Measurements from ENCODE around the gene HDLBP. TPM values are rescaled to one million over a fixed set of nuclear protein-coding genes. Genes with fewer than 3 reads are reported as not detected.
"Not testable (repeated sequence)": the region's sequence is repeated elsewhere in the genome, so short reads cannot be mapped to it uniquely, and the experiment has no call there.

Gene HDLBP
- polyA plus RNA-seq, 4 donors = 311 to 400 (median 321) TPM

DNA sequence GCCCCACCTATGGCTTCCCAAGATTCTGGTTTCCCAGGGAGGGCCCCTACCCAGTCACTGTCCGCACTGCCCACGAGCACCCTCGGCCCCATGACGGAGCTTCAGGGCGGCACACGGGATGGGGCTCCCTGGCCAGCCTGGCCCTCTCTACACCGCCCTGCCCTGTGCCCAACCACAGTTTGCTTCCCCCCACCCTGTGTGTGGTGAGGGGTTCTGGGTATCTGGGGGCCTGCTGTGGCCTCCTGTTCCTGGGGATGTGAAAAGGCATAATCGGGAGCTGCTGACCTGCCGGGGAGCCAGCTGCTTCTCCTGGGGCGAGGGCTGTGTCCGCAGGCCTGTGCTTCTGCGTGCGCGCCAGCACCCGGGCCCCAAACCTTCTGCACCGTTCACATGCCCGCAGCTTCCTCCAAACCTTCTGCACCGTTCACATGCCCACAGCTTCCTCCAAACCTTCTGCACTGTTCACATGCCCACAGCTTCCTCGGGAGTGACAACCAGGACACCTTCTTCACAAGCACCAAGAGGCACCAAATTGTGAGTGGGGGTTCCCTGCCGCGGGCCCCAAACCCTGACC lies 114.6 kb downstream of the HDLBP start:
- no peak for DNase-seq (ENCODE audit: low read depth in 4 of 4, low spot score in 3 of 4)

DNA sequence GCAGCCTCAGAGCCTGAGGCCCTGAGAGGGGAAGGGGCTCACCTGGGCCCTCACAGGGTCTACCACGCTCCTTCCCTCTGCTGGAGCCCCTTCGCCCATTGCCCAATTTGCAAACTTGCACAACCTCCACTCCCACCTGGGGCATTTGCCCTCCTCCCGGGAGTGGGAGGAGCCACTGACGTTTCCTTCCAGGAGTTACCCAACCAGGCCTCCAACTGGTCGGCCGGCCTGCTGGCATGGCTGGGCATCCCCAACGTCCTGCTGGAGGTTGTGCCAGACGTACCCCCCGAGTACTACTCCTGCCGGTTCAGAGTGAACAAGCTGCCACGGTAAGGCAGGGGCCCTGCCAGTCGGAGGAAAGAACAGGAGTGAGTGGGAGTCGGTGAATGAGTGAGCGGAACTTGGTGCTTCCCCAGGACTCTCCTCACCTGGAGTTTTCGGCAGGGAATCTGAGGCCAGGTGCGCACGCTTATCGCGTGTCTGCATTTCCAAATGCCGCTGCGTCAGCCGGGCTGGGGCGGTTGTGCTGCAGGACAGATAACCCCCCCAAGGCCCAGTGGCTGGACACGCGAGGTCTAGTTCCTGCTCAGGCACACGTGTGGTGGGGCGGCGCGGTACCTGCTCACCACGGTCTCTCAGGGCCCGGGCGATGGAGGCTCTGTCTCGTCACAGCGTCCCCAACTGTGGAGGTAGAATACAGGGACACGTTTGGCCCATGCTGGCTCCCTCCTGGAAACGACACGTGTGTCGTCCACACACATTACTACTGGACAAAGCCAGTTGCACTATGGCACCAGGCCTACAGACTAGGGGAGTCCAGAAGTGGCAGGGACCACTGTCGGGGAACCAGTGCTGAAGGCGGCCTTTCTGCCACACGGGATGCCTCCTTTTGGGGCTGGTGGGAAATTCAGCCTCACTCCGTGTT lies 115.3 kb downstream of the HDLBP start:
- DNase-seq (ENCODE audit: low read depth in 4 of 4, low spot score in 3 of 4) = no peak

DNA sequence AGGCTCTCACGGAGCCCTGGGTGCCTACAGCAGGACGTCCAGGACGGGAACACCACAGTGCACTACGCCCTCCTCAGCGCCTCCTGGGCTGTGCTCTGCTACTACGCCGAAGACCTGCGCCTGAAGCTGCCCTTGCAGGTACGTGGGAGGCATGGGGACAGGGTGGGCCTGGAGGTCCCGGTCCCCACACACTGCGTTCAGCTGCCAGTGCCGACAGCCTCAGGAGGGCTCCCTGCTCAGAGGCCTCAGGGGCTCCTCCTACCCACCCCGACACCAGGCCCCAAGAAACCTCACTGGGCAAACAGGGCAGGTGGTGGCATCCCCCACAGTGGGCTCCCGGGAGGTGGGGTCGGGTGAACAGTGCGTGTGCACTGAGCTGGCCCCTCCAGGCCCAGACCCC lies 116.2 kb downstream of the HDLBP start:
- no peak for DNase-seq (ENCODE audit: low read depth in 4 of 4, low spot score in 3 of 4)

DNA sequence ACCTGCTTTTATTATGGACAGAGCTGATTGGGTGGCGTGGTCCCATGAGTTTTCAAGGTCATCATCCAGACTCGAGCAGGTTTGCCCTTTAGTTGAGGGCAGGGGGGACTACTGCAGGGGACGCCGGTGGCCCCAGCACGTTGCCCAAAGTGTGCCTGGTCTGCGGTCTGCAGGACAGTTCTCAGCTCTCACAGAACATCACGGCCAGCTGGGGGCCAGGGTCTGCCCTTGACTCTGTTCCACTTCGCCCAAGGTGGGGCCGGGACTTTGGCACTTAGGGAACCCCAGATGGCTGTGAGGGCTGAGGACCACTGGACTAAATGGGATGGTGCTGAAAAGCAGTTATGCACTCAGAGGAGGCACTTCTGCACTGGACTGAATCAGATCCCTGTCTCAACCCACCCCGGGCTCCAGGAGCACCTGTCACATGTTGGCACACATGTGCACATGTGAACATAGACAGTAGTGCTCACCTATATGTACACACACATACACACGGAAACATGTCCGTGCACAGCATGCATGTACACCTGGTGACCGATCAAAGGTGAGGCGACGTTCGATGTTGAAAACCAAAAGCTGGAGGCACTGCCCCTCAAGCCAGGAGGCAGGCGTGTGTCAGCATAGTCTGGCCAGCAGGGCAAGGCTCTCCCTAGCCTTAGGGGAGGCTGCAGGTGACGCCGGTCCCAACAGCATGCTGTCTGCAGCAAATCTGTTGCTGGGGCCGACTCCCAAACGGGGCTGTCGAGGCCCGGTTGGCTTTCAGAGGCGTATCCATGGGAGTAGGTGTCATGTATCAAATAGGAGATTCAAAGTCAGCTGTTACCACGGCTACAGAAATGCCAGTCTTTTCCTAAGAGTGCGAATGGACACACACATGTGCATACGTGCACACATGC lies 116.8 kb downstream of the HDLBP start:
- DNase-seq (ENCODE audit: low read depth in 4 of 4, low spot score in 3 of 4) = no peak

DNA sequence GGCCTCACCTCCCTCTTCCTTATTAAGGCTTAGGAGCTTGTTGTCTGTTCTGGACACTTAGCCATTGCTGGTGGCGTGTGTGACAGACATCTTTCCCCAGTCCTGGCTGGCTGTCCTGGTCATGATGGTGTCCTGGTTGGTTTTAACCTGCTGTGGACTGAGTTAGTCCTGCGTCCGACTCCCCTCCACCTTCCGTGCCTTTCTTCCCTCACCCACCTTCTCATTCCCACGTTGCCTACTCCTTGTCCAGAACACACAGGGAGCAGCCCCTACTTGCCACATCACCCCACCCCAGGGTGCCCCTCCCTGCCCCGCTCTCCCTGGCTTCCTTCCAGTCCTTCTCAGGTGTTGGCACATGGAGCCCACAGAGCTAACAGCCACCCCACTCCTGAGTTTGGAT lies 117.5 kb downstream of the HDLBP start:
- no peak for DNase-seq (ENCODE audit: low read depth in 4 of 4, low spot score in 3 of 4)

DNA sequence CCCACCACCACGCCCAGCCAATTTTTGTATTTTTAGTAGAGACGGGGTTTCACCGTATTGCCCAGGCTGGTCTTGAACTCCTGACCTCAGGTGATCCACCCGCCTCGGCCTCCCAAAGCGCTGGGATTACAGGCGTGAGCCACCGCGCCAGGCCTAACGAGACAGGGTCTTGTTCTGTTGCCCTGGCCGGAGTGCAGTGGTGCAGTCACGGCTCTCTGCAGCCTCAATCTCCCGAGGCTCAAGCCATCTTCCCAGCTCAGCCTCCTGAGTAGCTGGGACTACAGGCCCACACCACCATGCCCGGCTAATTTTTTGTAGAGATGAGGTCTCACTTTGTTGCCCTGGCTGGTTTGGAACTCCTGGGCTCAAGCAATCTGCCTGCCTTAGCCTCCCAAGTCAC lies 118.2 kb downstream of the HDLBP start:
- not testable (repeated sequence) for DNase-seq (ENCODE audit: low read depth in 4 of 4, low spot score in 3 of 4)

DNA sequence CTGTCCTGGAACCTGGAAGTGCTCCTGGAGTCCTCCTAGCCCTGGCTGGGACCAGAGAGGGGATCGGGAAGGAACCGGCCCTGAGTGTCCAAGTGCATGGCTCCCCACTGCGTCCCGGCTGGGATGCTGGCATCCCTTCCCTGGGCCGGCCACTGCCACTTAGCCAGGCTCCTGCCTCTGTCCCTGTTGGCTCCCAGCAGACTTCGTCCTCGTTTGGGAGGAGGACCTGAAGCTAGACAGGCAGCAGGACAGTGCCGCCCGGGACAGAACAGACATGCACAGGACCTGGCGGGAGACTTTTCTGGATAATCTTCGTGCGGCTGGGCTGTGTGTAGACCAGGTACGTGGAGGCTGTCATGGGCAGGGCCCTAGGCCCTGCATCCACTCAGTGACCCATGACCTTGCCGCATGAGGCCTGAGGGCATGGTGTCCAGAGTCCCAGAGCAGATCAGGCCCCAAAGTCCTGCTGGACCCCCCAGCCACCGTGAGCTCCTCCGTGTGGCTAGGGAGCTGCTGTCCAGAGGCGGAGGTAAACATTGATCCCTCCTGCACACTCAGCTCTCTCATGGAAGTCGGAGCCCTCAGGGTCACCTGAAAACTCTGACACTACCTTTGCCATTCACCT lies 119.9 kb downstream of the HDLBP start:
- DNase-seq (ENCODE audit: low read depth in 4 of 4, low spot score in 3 of 4) = no peak

DNA sequence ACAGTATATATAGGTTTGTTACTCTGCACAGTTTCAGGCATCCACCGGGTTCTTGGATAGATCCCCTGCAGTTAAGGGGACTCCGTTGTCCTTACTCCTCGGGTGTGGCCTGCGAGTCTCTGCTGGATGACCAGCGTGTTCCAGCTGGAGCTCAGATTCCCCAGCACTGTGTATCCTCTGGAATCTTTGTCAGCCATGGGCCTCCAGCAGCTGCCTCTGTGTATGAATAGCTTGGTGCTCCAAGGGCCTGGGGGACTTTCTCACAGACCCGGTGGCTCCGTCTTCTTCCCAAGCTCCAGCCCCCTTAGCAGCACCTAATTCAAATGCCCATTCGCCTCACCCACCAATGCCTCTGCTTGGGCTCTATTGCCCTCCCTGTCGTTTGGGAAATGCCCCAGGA lies 120.7 kb downstream of the HDLBP start:
- DNase-seq (ENCODE audit: low read depth in 4 of 4, low spot score in 3 of 4) = no peak

DNA sequence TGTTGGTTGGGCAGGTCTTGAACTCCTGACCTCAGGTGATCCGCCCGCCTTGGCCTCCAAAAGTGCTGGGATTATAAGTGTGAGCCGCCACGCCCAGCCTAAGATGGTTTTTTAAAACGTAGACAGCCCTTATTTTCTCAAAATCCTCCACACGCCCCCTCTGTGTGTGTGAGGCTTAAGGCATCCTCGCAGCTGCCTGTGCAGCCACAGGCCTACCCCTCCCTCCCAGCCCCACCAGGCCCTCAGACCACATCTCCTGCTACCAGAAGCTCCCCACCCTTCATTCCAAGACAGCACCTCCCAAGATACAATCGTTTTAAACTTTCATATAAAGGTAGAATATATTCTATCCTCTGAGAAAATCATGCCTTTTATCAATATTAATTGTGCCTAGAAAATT lies 122.2 kb downstream of the HDLBP start:
- no peak for DNase-seq (ENCODE audit: low read depth in 4 of 4, low spot score in 3 of 4)

DNA sequence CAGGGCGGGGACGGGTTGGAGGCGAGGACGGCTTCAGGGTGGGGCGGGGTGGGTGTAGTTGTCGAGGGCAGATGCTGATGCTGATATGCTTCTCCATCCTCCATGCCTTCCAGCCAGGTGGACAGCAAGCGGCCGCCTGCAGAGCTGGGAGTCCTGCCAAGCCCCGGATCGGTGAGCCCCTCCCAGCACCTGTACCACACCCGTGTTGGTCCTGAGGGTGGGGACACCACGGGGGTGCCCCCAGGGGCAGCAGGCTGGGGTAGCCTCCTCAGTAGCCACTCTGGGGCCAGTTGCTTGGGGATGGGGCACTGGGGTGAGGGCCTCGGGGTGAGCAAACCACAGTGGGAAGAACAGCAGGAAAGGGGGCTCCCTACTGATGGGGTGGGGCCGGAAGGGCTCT lies 124.4 kb downstream of the HDLBP start:
- no peak for DNase-seq (ENCODE audit: low read depth in 4 of 4, low spot score in 3 of 4)

DNA sequence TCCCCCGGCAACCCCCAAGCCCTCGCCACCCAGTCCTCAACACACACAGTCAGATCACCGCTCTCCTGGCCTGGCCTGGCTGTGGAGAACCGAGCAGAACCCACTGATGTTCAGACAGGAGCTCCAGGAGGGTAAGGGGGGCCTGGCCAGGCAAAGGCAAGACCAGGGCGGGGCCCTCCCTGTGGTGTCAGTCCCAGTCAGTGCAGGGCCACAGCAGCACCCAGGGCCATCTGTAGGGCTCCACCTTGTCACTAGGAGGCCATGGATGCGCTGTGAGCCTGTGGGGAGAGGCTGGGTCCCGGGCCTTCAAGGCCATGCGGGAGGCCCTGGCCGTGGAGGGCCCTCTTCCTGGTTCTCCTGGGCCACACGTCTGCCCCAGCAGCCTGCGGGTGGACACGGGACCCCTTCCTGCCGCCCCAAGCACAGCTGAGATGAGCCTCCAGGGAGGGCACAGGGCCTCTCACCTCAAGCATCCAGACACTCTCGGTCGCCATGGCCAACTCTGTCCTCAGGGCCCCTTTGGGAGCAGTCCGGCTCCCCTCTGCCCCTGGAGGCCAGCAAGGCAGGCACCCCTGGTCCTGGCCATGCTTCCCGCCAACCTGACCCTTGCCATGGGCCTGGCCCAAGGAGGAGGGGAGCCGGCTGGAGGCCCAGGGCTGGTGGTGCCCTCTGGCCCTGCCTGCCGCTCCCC lies 125.0 kb downstream of the HDLBP start:
- DNase-seq (ENCODE audit: low read depth in 4 of 4, low spot score in 3 of 4) = no peak

DNA sequence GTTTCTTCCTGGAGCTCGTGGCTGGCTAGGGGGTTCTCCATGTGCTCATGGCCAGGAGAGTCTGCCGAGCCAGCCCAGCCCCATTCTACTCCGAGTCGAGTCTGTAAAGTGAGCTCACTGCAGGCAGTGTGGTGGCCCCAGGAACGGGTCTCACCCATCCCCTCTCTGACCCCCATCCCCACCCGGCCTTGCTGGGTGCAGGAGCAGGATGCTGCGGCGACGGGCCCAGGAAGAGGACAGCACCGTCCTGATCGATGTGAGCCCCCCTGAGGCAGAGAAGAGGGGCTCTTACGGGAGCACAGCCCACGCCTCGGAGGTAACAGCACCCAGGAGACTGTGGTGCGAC lies 125.6 kb downstream of the HDLBP start:
- DNase-seq (ENCODE audit: low read depth in 4 of 4, low spot score in 3 of 4) = no peak

DNA sequence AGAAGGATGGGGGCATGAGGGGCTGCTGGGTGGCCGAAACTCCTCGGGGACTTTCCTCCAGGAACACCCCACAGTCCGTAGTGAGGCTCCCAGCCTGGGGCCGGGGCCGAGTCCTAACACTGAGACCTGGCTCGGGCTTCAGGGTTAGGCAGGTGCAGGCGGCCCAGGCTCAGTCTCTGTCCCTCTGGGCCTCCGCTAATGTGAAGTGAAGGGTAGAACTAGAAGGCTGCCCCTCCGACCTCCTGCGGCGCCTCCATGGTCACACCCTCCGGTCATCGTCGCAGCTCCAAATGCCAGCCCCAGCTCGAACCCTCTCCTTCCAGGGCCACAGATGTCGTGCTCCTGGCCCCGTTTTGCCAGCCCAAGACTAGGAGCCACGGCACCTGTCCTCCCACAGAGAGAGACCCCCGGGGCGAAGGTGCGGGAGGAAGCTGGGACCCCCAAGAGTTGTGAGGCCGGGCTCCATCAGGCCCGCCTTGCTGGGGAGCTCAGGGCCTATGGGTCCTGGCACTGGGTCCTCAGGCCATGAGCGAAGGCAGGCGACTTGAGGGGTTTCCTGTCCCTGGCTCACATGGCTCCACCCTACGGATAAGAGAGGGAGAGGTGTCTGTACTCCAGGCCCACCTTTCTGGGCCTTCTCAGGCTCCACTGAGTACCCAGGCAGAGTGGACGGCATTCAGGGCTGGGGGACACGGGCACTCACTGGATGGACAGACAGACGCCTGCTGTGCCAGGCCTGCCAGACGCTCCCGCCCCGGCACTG lies 126.2 kb downstream of the HDLBP start:
- no peak for DNase-seq (ENCODE audit: low read depth in 4 of 4, low spot score in 3 of 4)

DNA sequence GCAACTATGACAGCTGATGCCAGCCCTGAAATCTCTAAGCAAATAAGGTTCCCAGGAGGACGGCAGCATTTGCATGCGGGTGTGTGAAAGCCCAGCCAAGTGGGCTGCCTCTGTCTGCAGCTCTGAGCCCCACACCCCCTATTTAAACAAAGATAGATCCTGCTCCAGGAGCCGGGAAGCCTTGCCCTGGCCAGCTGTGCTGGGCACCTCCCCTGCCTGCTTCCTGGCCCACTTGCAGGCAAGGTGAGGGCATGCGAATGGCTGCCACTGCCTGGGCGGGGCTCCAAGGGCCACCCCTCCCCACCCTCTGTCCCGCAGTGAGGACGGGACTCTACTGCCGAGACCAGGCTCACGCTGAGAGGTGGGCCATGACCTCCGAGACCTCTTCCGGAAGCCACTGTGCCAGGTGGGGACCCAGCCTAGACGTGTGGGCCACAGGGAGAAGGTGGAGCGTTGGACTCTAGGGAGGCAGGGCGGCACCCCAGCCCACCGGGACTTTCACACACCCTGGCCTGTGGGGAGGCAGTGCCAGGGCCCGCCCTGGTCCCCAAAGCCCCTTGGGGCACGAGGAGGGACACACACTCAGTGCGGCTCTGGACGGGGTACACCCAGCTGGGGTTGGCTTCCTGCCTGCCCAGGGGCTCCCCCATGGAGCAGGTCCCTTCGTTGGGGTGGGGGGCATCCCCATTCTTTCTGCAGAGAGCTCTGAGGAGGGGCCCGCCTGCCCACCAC lies 126.9 kb downstream of the HDLBP start, which contains the start of gene ANO7:
Gene ANO7, plus strand, starts transcription at position 317 of the 732 bp plus-strand sequence. CDS start 1,387 bp downstream, outside the sequence.
- DNase-seq (ENCODE audit: low read depth in 4 of 4, low spot score in 3 of 4) = no peak

DNA sequence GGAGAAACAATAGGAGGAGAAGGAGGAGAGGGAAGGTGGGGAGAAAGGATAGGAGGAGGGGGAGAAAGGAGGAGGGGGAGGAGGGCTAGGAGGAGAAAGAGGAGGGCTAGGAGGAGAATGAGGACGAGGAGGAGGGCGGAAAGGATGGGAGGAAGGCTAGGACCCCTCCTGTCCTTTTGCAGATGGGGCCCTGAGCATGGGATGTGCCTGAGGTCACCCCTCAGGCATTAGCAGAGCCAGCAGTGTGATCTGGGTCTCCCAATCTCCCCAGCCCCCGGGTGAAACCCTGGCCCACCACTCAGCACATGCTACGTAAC lies 127.6 kb downstream of the HDLBP start:
- DNase-seq (ENCODE audit: low read depth in 4 of 4, low spot score in 3 of 4) = no peak

DNA sequence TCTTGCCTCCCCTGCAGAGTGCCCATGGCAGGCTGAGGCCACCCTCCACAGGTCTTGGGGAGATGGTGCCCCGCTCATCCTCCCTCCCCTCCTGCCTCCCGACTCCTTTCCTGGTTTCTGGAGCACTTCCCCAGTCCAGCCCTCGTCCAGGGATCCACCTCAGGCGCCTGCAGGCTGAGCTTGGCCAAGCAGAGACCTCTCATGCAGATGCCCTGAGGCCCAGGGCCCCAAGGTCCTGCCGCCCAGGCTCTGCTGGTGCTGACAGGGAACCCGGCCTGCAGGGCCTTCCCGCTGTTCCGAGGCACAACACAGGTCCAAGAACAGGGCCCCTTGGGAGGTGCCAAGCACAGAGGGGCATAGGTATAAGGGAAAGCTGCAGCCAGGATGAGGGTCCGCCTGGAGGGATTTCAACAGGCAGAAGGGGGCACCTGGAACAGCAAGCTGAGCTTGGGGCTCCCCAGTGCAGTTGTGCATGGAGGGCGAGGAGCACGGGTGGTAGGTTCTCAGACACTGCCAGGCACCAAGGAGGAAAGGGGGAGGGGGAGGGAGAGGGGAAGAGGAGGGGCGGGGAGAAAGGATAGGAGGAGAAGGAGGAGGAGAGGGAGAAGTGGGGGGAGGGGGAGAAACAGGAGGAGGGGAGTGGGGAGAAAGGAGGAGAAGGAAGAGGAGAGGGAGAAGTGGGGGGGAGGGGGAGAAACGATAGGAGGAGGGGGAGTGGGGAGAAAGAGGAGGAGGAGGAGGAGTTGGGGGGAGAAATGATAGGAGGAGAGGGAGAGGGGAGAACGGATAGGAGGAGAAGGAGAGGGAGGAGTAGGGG lies 128.2 kb downstream of the HDLBP start:
- DNase-seq (ENCODE audit: low read depth in 4 of 4, low spot score in 3 of 4) = no peak

DNA sequence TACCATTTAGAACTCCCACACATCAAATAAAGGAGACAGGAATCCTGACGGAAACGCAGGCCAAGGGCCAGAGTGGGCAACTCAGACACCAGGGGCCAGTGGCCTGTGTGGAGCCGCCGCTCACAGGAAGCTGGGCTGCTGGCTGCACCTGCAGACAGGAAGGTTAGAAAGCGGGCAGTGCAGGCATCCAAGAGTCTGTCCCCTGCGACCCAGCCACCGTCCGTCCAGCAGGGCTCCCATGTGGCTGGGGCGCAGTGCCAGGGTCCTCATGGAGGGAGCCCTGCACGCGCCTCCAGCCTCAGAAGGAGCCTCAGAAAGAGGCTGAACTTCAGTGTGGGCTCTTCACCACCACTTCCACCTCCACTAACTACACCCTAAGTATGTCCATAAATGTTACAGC lies 129.5 kb downstream of the HDLBP start:
- no peak for DNase-seq (ENCODE audit: low read depth in 4 of 4, low spot score in 3 of 4)

DNA sequence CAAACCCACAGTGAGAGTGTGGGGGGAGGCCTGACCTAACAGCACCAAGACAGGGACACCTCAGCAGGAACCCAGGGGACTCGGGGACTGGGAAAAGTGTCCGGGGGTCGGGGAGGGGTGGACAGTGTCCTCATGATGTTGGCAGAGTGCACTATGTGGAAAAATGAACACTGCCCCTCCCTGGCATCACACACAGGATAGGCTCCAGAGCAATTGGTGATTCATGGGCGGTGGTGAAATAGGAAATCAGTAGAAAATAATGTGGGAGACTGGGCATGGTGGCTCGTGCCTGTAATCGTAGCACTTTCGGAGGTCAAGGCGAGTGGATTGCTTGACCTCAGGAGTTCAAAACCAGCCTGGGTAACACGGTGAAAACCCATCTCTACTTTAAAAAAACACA lies 130.6 kb downstream of the HDLBP start:
- no peak for DNase-seq (ENCODE audit: low read depth in 4 of 4, low spot score in 3 of 4)

Measured in right renal pelvis (tissue), 4 donors.